Epithelial cell of esophagus (primary cell): ENCODE data around the gene UFSP1.

Experiments
- DNase-seq: peaks from one replicate; pipeline ENCODE4 v3.0.0; 2010; ENCODE audit warnings: low read depth
- H3K4me3 ChIP-seq: 2 replicates; pipeline ENCODE4 v1.5.1; 2011; ENCODE audit warnings: mild to moderate bottlenecking, low read length, control low read depth
- CTCF ChIP-seq: IDR thresholded peaks from 2 replicates; pipeline ENCODE4 v1.5.1; 2011; ENCODE audit warnings: low read depth, mild to moderate bottlenecking, low read length, control low read depth, inconsistent platforms; ENCODE audit not compliant: insufficient read depth; ENCODE audit errors: missing control alignments

The UFSP1 gene

GRCh38 chr7:100900978-100901377 lies 11.5 kb upstream of the UFSP1 start:
- H3K4me3 ChIP-seq = no peak overlapping the region
- no peak for DNase-seq
- no peak for TF ChIP-seq CTCF

DNA sequence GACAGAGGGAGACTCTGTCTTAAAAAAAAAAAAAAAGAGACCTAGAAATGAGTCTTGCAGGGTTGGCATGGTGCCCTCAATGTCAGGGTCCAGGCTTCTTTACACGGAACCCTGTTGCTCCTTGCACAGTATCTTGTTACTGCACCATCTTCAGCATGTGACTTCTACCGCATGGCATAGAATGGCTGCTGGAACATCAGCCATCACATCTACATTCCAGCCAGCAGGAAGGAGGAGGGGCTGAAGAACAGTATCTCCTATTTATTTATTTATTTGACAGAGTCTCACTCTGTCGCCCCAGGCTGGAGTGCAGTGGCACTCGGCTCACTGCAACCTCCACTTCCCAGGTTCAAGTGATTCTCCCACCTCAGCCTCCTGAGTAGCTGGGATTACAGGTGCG lies 9.9 kb upstream of the UFSP1 start:
- TF ChIP-seq CTCF = no peak
- no peak for DNase-seq
- no peak overlapping the region for H3K4me3 ChIP-seq

- no peak overlapping the region for H3K4me3 ChIP-seq
- no peak for DNase-seq
- TF ChIP-seq CTCF = no peak
Observed at GRCh38 chr7:100897772-100898454, 8.4 kb upstream of the UFSP1 start.

DNA sequence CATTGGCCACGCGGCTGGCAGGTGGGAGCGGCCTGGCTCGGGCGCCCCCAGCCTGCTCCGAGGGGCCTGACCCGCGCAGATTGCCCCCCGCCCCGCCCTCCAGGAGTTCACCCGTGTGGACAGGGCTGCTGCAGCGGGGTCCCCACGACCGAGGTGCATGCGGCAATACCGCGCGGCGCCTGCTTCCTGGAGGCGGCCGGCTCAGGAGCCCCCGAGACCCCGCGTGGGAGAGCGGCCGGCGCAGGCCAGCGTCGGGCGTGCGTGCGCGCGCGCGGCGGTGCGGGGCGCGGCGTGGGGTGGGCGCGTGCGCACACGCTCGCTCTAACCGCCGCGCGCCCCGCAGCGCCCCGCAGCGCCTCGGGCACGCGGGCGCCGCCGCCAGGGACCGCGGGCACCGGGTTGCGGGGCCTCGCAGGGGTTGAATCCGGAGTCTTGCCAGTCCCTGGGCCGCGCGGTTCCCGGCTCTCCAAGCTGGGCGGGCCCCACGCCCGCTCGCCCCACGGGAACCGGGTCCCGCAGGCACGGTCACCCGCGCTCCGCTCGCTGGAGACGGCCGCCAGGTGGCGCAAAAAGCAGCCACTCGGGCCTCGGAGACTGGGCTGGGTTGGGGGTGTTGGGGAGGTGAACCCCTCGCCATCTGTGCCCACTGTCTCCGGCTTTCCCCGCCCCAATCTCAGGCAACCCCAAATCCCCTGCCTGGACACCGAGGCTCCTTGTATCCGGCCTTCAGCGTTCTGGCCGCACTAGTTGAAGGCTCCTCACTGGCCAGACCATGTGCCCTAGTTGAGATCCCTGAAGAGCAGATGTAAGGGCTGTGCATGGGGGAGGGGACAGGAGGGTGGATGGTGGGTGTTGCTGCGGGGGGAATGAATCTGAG lies 7.5 kb upstream of the UFSP1 start:
- TF ChIP-seq CTCF = peak; percentile 67
- no peak overlapping the region for H3K4me3 ChIP-seq
- peak; percentile 27 for DNase-seq

GRCh38 chr7:100895956-100896731 lies 6.6 kb upstream of the UFSP1 start:
- H3K4me3 ChIP-seq = no peak overlapping the region
- TF ChIP-seq CTCF = no peak
- no peak for DNase-seq

GRCh38 chr7:100895701-100895955 lies 6.1 kb upstream of the UFSP1 start, which contains the start of gene ACHE:
Gene ACHE (minus strand): TSS chr7:100895888. CDS start chr7:100894232, 1,656 bp downstream.
- H3K4me3 ChIP-seq = peak within 1 kb of the TSS; percentile 28
- DNase-seq = no peak
- no peak for TF ChIP-seq CTCF
